HEK293T (cell line): ENCODE data around the gene TBC1D10A.

Experiments
- LEF1 ChIP-seq: fragments of 450-650 bp; IDR thresholded peaks from 2 replicates; pipeline ENCODE4 v1.6.1; 2017; ENCODE audit warnings: mild to moderate bottlenecking, borderline replicate concordance
- SP1 ChIP-seq: fragments of 450-650 bp; IDR thresholded peaks from 2 replicates; pipeline ENCODE4 v1.6.1; 2017
- SUZ12 ChIP-seq: fragments of 450-650 bp; IDR thresholded peaks from 2 replicates; pipeline ENCODE4 v1.6.1; 2016; ENCODE audit warnings: mild to moderate bottlenecking

GRCh38 chr22:30309951-30310741 lies 16.6 kb downstream of the TBC1D10A start:
- TF ChIP-seq SUZ12 = no peak
- TF ChIP-seq LEF1 = no peak
- TF ChIP-seq SP1 = no peak
